Measurements from ENCODE around the gene OPA3. TPM values are rescaled to one million over a fixed set of nuclear protein-coding genes. Genes with fewer than 3 reads are reported as not detected.
"Not testable (repeated sequence)": the region's sequence is repeated elsewhere in the genome, so short reads cannot be mapped to it uniquely, and the experiment has no call there.

OPA3 gene
- total RNA-seq, result 14.8 and 15.7 TPM in 2 replicates
- long read RNA-seq, full-length matches to known transcripts, result 4 of 5 reads
- long read RNA-seq, partial matches to known transcripts, result 0 of 5 reads
- long read RNA-seq, other reads (novel, unspliced or antisense), result 1 of 5 reads

GRCh38 chr19:45584332-45585157, at the start of gene OPA3:
Gene OPA3 (minus strand): TSS chr19:45584802. CDS start chr19:45584764, 38 bp downstream.
- peaks cover 32% of the 10 kb centered on the region for H3K4me1 Mint-ChIP-seq
- H3K27ac Mint-ChIP-seq (ENCODE audit: unreplicated experiment), result peak within 1 kb of the TSS; percentile 96
- no peaks in the 10 kb centered on the region for H3K9me3 Mint-ChIP-seq
- peak; percentile 58 for TF ChIP-seq CTCF (conservative IDR thresholded peaks at IDR 0.05)
- H3K27me3 Mint-ChIP-seq (ENCODE audit: low read depth), result peaks cover 16% of the 10 kb centered on the region
- H3K36me3 Mint-ChIP-seq (ENCODE audit: low read depth), result peaks cover 3% of the 10 kb centered on the region
- H3K4me3 Mint-ChIP-seq, result peak within 1 kb of the TSS; percentile 97
- peak; percentile 95 for DNase-seq (ENCODE audit: low read depth, low spot score)

DNA sequence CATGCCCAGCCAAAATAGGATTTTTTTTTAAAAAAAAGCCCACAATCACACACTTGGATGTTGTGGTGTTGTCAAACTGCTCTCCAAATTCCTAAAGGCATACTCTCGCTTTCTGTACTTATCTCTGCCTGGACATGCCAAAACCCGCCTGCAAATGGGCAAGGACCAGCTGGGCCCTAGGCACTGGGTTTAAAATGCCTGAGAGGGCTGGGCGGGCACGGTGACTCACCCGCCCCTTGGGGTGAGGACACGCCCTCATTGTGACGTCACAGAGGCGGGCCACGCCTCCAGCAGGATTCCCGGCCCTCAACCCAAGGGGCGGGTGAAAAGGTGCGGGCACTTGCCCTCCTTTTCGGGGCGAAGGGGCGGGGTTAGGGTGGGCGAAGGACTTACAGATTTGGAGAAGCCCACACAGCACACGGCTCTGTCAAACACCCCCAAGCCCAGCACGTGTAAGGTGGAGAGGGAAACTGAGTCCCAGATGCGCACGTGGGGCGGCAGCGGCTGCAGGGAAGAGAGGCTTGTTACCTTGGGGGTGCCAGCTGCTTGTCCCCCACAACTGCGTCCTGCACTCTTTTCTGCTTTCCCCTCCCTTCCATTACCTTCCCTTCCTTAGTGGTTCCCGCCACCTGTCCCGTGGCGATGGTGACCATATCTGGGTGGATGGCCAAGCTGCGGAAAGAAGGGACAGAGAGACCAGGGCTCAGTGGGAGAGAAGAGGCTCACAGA, 48.0 kb upstream of the OPA3 start:
- Mint-ChIP-seq H3K27ac (ENCODE audit: unreplicated experiment) (no peak overlapping the region), H3K4me3 (no peak overlapping the region), H3K9me3 (no peaks in the 10 kb centered on the region), H3K27me3 (ENCODE audit: low read depth) (no peaks in the 10 kb centered on the region), H3K36me3 (ENCODE audit: low read depth) (no peaks in the 10 kb centered on the region), H3K4me1 (peaks cover 7% of the 10 kb centered on the region)
- DNase-seq (ENCODE audit: low read depth, low spot score), result peak; percentile 74
- no peak for TF ChIP-seq CTCF (conservative IDR thresholded peaks at IDR 0.05)

DNA sequence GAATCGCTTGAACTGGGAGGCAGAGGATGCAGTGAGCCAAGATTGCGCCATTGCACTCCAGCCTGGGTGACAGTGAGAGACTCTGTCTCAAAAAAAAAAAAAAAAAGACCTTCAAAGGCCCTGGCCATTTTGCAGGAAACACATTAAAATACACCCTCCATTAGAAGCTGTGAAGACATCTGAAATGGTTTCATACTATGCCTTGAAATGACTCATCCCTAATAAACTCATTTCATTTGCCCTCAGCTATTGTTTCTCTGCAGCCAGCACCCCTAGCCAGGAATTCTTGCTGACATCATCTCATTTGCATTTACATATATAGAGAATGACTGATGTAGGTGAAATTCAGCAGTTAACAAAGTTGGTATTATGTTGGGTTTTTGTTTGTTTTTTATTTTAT, 45.9 kb upstream of the OPA3 start:
- H3K27ac Mint-ChIP-seq (ENCODE audit: unreplicated experiment), result no peak overlapping the region
- no peaks in the 10 kb centered on the region for H3K9me3 Mint-ChIP-seq
- no peak for TF ChIP-seq CTCF (conservative IDR thresholded peaks at IDR 0.05)
- H3K27me3 Mint-ChIP-seq (ENCODE audit: low read depth), result no peaks in the 10 kb centered on the region
- H3K4me3 Mint-ChIP-seq, result no peak overlapping the region
- no peaks in the 10 kb centered on the region for H3K36me3 Mint-ChIP-seq (ENCODE audit: low read depth)
- peaks cover 7% of the 10 kb centered on the region for H3K4me1 Mint-ChIP-seq
- DNase-seq (ENCODE audit: low read depth, low spot score), result no peak

GRCh38 chr19:45629704-45630103, 45.1 kb upstream of the OPA3 start:
- Mint-ChIP-seq H3K36me3 (ENCODE audit: low read depth) (no peaks in the 10 kb centered on the region), H3K27me3 (ENCODE audit: low read depth) (no peaks in the 10 kb centered on the region), H3K4me1 (peaks cover 7% of the 10 kb centered on the region), H3K4me3 (no peak overlapping the region), H3K27ac (ENCODE audit: unreplicated experiment) (peak overlapping the region; percentile 67), H3K9me3 (no peaks in the 10 kb centered on the region)
- no peak for TF ChIP-seq CTCF (conservative IDR thresholded peaks at IDR 0.05)
- DNase-seq (ENCODE audit: low read depth, low spot score), result no peak

GRCh38 chr19:45628219-45628618, 43.6 kb upstream of the OPA3 start:
- not testable (repeated sequence) for H3K36me3 Mint-ChIP-seq (ENCODE audit: low read depth); H3K4me1 Mint-ChIP-seq; H3K27me3 Mint-ChIP-seq (ENCODE audit: low read depth); DNase-seq (ENCODE audit: low read depth, low spot score); H3K4me3 Mint-ChIP-seq; H3K27ac Mint-ChIP-seq (ENCODE audit: unreplicated experiment); H3K9me3 Mint-ChIP-seq

Measured in neural crest cell (in vitro differentiated cells).